HG03103 (cell line): ENCODE measurements around the gene NHLRC3.
"Not testable (repeated sequence)": the region's sequence is repeated elsewhere in the genome, so short reads cannot be mapped to it uniquely, and the experiment has no call there.

ENCODE experiments used
- ATAC-seq: cut with Tn5 transposase; IDR thresholded peaks from one replicate; pipeline ENCODE4 v1.9.1; 2021; ENCODE audit warnings: low read depth; ENCODE audit not compliant: unreplicated experiment

The NHLRC3 gene

DNA sequence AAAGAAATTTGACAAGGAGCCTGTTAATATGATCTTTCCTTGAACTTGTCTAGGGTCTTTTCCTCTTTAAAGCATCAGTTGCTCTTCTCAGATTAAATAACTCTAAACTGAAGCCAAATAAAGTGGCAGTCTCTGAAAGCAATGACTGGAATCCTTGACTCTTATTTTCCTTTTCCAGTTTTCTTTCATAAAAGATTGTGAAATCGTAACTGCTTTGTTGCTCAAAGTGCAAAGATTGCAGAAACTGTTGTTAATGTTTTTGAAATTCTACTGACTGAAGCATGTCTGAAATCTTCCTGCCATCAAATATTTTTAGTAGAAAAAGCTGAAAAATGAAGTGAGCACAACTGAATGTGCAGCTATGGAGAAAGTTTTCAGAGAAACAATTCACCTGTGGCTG, 1.9 kb downstream of the NHLRC3 start:
- ATAC-seq: no peak

DNA sequence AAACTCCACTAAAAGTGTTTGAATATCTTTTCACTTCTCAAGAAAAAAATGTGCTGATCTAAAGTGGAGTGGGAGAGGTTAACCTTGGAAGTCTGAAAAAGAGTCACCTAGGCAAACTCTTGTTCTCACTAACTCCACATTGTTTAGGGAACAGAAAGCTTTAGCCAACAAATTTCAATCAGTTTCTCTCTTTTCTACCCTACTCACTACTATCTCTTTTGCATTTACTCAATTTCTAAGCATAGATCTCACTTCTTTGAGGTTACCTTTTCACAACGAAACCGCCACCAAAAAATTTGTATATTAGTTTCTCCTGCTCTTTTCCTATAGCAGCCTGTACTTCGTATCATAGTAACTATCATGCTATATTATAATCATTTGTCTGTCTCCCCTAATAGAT, 6.3 kb downstream of the NHLRC3 start:
- peak; percentile 83 for ATAC-seq

DNA sequence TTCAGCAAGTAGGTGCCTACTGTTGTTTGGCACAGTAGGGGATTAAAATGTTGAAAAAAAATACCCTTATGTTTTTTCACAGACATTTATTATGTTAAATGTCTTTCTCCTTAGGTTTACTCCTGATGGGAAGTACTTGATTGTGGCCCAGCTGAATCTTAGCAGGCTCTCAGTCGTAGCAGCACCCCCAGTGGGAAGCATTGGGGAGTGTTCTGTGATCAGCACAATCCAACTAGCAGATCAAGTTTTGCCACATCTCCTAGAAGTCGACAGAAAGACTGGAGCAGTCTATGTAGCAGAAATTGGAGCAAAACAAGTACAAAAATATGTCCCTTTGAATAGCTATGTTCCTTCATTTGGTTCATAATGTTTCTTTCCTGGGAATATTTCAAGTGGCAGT, 9.3 kb downstream of the NHLRC3 start:
- no peak for ATAC-seq

DNA sequence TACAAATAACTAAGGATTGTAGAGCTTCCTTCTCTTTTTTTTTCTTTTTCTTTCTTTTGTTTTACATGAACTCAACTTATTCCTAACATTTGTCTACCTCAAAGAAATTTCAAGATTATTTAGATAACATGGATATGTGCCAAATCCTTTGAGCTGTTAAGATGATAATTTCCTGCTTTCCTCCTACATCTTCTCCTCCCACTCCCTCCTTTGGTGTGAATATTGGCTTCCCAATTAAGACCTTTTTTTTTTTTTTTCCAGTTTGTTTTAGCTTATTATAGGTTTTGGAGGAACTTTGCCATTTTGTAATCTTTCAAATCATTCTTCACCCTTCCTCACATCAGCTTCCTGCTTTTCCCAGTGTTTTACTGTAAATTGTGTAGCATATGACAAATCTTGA, 10.6 kb downstream of the NHLRC3 start:
- no peak for ATAC-seq

DNA sequence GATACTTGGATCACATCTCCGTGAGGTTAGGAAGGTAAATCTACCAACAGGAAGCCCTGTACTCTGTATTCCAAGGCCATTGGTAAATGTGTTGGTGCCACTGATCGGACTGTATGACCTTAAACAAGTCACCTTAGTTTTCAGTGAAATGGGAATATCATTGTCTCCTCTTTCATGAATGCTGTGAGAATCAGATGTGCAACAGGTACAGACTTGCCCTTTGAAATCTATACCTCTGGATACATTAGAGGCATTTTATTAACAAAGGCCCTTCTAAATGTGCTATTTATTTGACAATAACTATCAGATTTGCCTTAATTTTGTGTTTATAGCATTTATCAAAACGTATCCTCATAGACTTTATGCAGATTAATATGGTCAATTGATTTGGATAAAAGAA, 11.0 kb downstream of the NHLRC3 start:
- no peak for ATAC-seq

DNA sequence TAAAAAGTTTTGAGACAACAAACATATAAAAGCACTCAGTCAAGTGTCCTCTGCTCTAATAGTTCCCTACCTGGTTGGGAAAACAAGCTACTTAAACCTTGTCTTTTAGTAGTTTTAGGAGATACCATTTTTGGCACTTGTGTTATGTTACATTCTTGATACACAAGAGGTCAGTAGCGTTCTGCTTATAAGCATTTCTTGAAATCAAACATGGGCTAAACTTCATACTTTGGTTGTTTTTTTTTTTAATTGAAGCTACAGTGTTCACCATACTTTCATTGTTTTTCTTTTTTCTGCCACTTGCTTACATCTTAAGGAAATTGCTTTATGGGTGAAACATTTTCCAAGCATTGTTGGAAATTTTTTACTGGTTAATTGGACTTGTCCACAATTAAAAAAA, 12.9 kb downstream of the NHLRC3 start:
- ATAC-seq: no peak

DNA sequence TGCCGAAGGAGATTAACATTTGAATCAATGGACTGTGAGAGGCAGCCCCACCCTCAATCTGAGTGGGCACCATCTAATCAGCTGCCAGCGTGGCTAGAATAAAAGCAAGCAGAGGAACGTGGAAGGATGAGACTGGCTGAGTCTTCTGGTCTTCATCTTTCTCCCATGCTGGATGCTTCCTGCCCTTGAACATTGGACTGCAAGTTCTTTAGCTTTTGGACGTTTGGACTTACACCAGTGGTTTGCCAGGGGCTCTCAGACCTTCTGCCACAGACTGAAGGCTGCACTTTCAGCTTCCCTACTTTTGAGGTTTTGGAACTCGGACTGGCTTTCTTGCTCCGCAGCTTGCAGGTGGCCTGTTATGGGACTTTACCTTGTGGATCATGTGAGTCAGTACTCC, 14.7 kb downstream of the NHLRC3 start:
- ATAC-seq: no peak

DNA sequence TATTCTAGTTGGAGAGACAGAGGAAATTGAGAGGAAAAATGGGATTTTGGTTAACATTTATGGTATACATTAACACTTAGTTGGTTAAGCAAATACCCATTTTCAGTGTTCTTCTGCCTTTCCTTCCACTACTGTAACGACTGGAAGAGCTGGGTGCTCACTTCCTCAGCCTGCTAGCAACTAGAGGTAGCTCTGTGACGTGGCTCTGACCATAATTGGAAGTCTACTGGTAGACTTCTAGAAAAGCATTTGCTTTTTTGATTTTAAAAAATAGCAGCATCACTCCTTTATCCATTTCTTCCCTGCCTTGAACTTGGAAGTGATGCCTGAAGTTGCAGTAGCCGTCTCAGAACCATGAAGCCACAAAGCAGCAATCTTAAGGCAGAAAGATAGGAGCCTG, 15.9 kb downstream of the NHLRC3 start:
- no peak for ATAC-seq

DNA sequence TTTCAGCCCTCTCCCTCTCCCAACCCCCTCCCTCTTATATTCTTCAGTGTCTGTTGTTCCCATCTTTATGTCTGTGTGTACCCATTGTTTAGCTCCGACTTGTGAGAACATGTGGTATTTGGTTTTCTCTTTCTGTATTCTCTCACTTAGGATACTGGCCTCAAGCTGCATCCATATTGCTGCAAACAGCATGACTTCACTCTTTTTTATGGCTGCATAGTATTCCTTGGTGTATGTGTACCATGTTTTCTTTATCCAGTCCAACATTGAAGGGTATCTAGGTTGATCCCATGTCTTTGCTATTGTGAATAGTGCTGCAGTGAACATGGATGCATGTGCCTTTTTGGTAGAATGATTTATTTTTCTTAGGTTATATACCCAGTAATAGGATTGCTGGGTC, 17.8 kb downstream of the NHLRC3 start:
- ATAC-seq: no peak

DNA sequence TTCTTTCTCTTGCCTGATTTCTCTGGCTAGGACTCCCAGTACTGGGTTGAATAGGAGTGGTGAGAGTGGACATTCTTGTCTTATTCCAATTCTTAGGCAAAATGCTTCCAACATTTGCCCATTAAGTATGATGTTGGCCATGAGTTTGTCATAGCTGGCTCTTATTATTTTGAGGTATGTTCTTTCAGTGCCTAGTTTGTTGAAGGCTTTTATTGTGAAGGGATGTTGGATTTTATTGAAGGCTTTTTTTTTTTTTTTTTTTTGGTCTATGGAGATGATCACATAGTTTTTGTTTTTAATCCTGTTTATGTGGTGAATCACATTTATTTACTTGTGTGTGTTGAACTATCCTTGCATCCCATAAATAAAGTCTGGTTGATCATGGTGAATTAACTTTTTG, 19.8 kb downstream of the NHLRC3 start:
- ATAC-seq: no peak

DNA sequence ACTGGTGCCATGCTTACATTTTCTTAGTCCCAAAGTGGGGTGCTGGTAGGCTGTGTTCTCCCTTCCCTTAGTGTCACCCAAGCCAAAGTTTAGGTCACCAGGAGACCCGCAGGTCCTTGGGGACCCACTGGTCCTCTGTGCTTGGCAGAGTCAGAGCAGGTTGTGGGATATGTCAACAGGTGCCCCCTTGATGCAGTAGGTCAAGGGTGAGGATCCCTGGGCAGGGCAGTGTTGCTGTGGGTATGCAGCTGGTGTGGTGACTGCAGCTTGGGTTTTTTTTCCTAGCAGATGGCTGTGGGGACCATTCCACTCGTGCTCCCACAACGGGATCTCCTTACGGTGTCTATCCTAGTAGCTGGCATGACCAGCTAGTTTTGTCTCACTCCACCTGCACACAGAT, 23.7 kb downstream of the NHLRC3 start:
- no peak for ATAC-seq

DNA sequence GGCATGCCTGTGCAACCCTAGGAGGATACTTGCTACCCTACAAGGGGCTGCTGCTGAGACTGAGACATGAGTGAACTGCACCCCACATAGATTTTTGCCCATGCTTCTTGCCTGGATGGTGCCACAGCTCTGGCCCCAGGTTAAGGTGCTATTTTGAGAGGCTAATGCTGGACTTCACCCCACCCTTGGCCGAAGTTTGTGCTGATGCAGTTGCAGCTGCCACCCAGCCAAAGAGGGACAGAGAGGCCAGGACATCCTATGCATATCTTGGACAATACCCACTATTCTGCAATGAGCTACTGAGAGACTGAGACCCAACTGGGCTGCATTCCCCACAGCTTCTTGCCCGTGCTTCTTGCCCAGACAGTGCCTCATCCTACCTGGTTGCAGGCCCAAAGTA, 34.6 kb downstream of the NHLRC3 start:
- no peak for ATAC-seq

DNA sequence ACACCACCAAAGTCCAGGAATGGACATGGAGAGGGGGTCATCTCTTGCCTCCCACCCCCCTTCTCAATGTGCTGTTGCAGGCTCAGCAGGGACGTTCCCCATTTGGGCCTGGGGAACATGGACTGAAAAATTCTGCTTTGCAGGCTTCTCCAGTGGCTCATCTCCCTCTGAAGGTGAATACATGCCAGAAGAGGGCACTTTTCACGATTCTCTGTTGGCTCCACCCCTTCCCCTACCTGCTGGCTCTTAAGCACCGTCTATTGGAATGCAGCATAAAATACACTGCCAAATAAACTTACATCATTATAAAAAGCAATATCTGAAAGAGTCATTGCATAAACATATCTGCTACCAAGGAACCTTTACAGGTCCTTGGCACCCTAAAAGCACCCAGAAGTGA, 35.7 kb downstream of the NHLRC3 start:
- ATAC-seq: no peak

DNA sequence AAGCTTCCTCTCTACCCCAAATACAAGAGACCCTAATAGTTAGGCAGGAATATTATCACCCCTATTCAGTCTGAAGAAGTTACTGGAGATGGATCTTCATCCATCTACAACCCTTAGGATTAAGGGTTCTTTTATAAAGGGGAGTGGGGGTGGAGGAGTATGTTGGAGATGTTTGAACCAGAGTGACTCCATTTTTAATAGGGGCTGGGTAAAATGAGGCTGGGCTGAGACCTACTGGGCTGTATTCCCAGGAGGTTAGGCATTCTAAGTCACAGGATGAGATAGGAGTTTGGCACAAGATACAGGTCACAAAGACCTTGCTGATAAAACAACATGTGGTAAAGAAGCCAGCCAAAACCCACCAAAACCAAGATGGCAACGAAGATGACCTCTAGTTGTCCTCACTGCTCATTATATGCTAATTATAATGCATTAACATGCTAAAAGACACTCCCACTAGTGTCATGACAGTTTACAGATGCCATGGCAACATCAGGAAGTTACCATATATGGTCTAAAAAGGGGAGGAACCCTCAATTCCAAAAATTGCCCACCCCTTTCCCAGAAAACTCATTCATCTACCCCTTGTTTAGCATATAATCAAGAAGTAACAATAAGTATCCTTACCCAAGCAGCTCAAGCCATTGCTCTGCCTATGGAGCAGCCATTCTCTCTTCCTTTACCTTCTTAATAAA, 48.1 kb downstream of the NHLRC3 start:
- not testable (repeated sequence) for ATAC-seq

DNA sequence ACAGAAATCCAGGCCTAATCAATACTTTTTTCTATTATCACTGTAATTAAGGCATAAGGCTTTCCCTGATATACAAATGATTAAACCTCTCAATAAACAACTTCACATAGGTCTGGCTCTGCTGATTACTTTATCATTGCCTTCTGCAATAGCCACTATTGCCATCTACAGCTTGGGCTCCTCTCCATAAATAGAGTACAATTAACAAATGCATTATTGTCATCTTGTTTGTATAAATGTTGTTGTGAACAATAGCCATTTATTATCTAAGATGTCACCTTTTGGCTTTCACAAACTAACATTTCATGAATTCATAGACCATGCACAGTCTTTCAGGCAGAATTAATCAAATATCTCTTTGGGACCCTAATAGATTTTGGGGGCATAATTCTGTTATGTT, 53.3 kb downstream of the NHLRC3 start:
- no peak for ATAC-seq

DNA sequence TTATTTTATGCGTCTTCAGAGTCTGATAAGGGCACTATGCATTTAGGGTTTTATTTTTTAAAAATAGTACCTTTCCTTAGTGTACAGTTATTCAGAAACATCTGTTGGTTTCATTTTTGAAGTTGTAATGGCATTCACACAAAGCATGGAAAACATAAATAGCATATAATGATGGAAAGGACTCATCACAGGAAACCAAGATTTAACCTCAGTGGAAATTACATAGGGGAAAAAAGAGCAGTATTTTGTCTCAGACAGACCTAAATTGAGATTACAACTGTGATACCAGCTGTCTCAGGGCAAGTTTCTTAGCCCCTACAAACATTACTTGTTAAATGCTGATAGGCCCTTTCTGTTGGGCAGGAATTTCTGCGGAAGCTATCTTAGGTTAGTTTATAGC, 57.2 kb downstream of the NHLRC3 start:
- ATAC-seq: no peak

DNA sequence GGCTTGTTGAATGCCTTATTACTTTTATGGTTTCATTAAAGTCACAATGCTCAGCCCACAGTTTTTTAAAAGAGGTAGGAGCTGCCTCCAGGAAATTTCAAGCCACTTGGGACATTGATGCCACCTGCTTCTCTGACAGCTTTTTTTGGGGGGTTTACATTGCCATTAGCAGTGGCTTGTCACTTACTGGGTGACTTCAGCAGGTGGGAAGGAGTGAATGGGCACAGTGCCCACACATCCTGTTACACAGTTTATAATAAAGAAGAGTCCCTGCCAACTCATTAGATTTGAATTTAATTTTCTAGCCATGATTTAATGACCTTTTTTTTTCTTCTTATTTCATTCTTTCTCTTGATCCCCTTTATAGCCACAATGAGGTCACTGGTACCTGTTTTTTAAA, 61.0 kb downstream of the NHLRC3 start:
- ATAC-seq: no peak
